ENCODE data around the gene SLC25A29.

SLC25A29 gene

GRCh38 chr14:100307766-100308426 is 1.7 kb upstream of the SLC25A29 start:
- peaks cover 43% of the 10 kb centered on the region for H3K4me1 Mint-ChIP-seq
- no peaks in the 10 kb centered on the region for H3K27me3 Mint-ChIP-seq (ENCODE audit: low read depth)
- no peaks in the 10 kb centered on the region for H3K36me3 Mint-ChIP-seq (ENCODE audit: low read depth)
- peak overlapping the region in 2 of 3 experiments; percentile 29 to 55 for H3K27ac Mint-ChIP-seq
- peak overlapping the region; percentile 91 to 94 (median 91) for H3K4me3 Mint-ChIP-seq
- TF ChIP-seq, protein P1, sequence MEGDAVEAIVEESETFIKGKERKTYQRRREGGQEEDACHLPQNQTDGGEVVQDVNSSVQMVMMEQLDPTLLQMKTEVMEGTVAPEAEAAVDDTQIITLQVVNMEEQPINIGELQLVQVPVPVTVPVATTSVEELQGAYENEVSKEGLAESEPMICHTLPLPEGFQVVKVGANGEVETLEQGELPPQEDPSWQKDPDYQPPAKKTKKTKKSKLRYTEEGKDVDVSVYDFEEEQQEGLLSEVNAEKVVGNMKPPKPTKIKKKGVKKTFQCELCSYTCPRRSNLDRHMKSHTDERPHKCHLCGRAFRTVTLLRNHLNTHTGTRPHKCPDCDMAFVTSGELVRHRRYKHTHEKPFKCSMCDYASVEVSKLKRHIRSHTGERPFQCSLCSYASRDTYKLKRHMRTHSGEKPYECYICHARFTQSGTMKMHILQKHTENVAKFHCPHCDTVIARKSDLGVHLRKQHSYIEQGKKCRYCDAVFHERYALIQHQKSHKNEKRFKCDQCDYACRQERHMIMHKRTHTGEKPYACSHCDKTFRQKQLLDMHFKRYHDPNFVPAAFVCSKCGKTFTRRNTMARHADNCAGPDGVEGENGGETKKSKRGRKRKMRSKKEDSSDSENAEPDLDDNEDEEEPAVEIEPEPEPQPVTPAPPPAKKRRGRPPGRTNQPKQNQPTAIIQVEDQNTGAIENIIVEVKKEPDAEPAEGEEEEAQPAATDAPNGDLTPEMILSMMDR (IDR thresholded peaks at IDR 0.05; ENCODE audit: unreplicated experiment in 3 of 3), result no peak
- no peaks in the 10 kb centered on the region for H3K9me3 Mint-ChIP-seq

DNA sequence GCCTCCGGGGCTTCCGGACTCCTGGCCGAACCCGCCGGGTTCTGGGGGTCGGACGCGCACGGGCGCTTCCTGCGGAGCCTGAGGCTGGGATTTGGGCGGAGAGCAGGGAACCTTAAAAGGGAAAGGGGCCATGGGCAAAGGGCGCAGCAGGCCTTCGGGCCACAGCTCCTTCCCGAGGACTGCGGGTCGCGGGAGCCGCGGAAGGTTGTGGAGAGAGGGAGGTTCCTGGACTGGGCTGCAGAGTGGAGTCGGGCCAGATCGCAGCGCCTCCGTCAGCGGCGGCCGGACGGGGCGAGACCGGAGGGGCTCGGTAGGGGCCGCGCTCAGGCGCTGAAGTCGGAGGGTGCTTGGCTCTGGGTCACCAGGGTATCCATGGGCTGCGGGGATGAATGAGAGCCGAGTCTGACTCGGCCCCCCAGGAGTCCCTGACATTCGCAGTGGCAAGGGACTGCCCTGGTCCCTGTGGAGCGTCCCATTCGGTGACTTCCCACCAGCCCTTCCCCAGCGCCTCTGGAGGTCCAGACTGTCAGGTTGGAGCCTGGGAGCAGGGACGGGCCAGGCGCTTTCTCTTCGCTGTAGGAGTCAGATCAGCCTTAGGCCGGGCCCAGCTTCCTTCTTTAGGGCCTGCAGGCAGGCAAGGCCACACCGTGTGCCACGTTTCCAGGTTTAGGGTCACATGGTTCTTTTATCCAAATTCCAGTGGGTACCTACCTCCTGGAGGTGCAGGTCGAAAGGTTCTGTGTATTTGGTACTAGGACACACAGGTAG is 938 bp upstream of the SLC25A29 start:
- no peaks in the 10 kb centered on the region for H3K9me3 Mint-ChIP-seq
- H3K4me1 Mint-ChIP-seq, result peaks cover 36% of the 10 kb centered on the region
- peak overlapping the region; percentile 91 to 94 (median 91) for H3K4me3 Mint-ChIP-seq
- H3K27me3 Mint-ChIP-seq (ENCODE audit: low read depth), result no peaks in the 10 kb centered on the region
- TF ChIP-seq, protein P1 (IDR thresholded peaks at IDR 0.05; ENCODE audit: unreplicated experiment in 3 of 3), result no peak
- H3K36me3 Mint-ChIP-seq (ENCODE audit: low read depth), result no peaks in the 10 kb centered on the region
- H3K27ac Mint-ChIP-seq, result peak overlapping the region; percentile 29 to 57 (median 40)

DNA sequence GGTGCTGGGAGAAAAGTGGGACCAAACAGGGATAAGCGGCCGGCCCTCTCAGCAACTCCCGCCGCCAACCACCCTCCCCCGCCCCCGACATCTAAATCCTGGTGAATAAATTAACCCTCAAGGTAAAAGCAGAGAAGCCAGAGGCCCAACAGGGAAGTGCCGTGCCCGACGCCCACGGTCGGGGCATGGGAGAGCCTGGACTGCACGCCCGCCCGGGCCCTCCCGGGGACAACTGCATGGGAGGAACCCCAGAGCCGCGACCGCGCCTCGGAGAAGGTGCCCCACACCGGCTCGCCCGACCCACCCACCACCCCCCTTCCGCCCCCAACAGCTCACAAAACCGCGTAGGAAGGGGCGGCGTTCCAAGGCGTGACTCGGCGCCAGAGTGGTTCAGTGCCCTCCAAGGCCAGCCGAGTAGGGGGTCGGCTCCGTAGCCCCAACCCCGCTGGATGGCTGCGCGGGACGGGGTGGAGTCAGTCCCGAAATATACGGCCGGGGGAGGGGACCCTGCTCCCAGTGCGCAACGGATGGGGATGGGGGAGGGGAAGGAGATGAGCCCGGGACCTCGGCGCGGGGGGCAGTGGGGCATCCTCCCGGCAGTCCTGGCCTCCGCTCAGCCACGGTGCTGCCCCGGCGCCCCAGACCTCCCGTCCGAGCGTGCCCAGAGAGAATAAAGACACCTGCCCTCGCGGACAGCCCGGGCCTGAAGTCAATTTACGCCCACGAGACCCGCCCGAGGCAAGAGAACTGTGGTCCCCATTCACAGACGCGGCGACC is 732 bp downstream of the SLC25A29 start:
- Mint-ChIP-seq H3K36me3 (ENCODE audit: low read depth) (no peaks in the 10 kb centered on the region), H3K4me3 (peak overlapping the region; percentile 89 to 90 (median 90)), H3K9me3 (no peaks in the 10 kb centered on the region), H3K4me1 (peaks cover 28% of the 10 kb centered on the region), H3K27me3 (ENCODE audit: low read depth) (no peaks in the 10 kb centered on the region), H3K27ac (peak overlapping the region; percentile 55 to 87 (median 73))
- TF ChIP-seq, protein P1 (IDR thresholded peaks at IDR 0.05; ENCODE audit: unreplicated experiment in 3 of 3), result no peak

GRCh38 chr14:100304825-100305323 is 1.4 kb downstream of the SLC25A29 start:
- no peaks in the 10 kb centered on the region for H3K9me3 Mint-ChIP-seq
- H3K4me1 Mint-ChIP-seq, result peaks cover 29% of the 10 kb centered on the region

GRCh38 chr14:100303925-100304324 is 2.3 kb downstream of the SLC25A29 start:
- no peaks in the 10 kb centered on the region for H3K36me3 Mint-ChIP-seq (ENCODE audit: low read depth)
- no peaks in the 10 kb centered on the region for H3K9me3 Mint-ChIP-seq
- H3K4me1 Mint-ChIP-seq, result peaks cover 30% of the 10 kb centered on the region
- no peaks in the 10 kb centered on the region for H3K27me3 Mint-ChIP-seq (ENCODE audit: low read depth)
- no peak overlapping the region for H3K27ac Mint-ChIP-seq
- TF ChIP-seq, protein P1 (IDR thresholded peaks at IDR 0.05; ENCODE audit: unreplicated experiment in 3 of 3), result no peak
- H3K4me3 Mint-ChIP-seq, result peak overlapping the region; percentile 65 to 89 (median 67)

More at GRCh38 chr14:100304825-100305323, 1.4 kb downstream of the SLC25A29 start:
- H3K27me3 Mint-ChIP-seq (ENCODE audit: low read depth), result no peaks in the 10 kb centered on the region
- TF ChIP-seq, protein P1 (IDR thresholded peaks at IDR 0.05; ENCODE audit: unreplicated experiment in 3 of 3), result no peak
- H3K27ac Mint-ChIP-seq, result peak overlapping the region; percentile 55 to 87 (median 73)
- peak overlapping the region; percentile 89 to 90 (median 90) for H3K4me3 Mint-ChIP-seq
- no peaks in the 10 kb centered on the region for H3K36me3 Mint-ChIP-seq (ENCODE audit: low read depth)

Measured in nephron (organoid).